GM12878 (cell line): ENCODE data around the gene HYDIN. TPM values are rescaled to one million over a fixed set of nuclear protein-coding genes. Genes with fewer than 3 reads are reported as not detected.

Source experiments
- ATAC-seq: fragments of 200-7000 bp; cut with Tn5 transposase; 3 replicates; pipeline ENCODE4 v1.9.1; 2020; ENCODE audit warnings: mild to moderate bottlenecking, moderate library complexity
- BruUV-seq: library from RNA; stranded (reverse); fragments of 400-500 nt; replicated peaks from 2 replicates; lab custom pipeline; 2021; lab: Mats Ljungman, UMichigan
- CTCF ChIA-PET: fragments of 300-600 bp; sonication (Branson Sonifier 250); formaldehyde crosslinking; extraction: SDS; loops from one replicate; lab custom pipeline; 2021; ENCODE audit warnings: inconsistent platforms; lab: Yijun Ruan, JAX
- POLR2A ChIA-PET: fragments of 350-600 bp; formaldehyde crosslinking; extraction: SDS; loops from one replicate; lab custom pipeline; 2021; ENCODE audit warnings: inconsistent platforms; lab: Charles Lee
- RAD21 ChIA-PET: fragments of 300-600 bp; sonication (Branson Sonifier 250); formaldehyde crosslinking; loops from one replicate; lab custom pipeline; 2023; ENCODE audit warnings: antibody characterized with exemption; ENCODE audit not compliant: unreplicated experiment; lab: Charles Lee
- SMC1A ChIA-PET: fragments of 300-600 bp; sonication (Branson Sonifier 250); formaldehyde crosslinking; loops from one replicate; lab custom pipeline; 2023; ENCODE audit not compliant: unreplicated experiment, uncharacterized antibody; lab: Charles Lee
- DNase-seq: peaks from one replicate; pipeline ENCODE4 v3.0.0-alpha.2; 2011; ENCODE audit warnings: low read depth, low spot score
- FAIRE-seq: peaks from 3 replicates; lab custom pipeline; 2011; peaks lifted over from hg19 to GRCh38; lab: Jason Lieb, UNC
- H2AFZ ChIP-seq: 2 replicates; pipeline ENCODE4 v1.6.0; 2011; ENCODE audit warnings: low read depth, low read length, control low read depth; ENCODE audit not compliant: control insufficient read depth
- H3K27ac ChIP-seq: 2 replicates; pipeline ENCODE4 v1.5.1; 2011; ENCODE audit warnings: control low read depth; ENCODE audit not compliant: control insufficient read depth, insufficient read depth
- H3K27me3 ChIP-seq, 2 experiments: replicated peaks in 1 of 2; 2 replicates each; pipeline versions ENCODE4 v1.6.0 to v1.6.1; 2011; ENCODE audit warnings: low read length in 1 of 2; ENCODE audit not compliant: control insufficient read depth in 2 of 2, insufficient read depth in 2 of 2
- H3K36me3 ChIP-seq, 2 experiments: 2 replicates each; pipeline ENCODE4 v1.5.1; 2011; ENCODE audit warnings: low read length in 1 of 2; ENCODE audit not compliant: control insufficient read depth in 2 of 2, insufficient read depth in 2 of 2
- H3K4me1 ChIP-seq: 2 replicates; pipeline ENCODE4 v1.6.1; 2011; ENCODE audit warnings: mild to moderate bottlenecking, low read length, moderate library complexity, mixed read lengths; ENCODE audit not compliant: control insufficient read depth, insufficient read depth
- H3K4me2 ChIP-seq: 2 replicates; pipeline ENCODE4 v1.6.0; 2011; ENCODE audit warnings: control low read depth; ENCODE audit not compliant: control insufficient read depth, insufficient read depth
- H3K4me3 ChIP-seq: fragments of 200-600 bp; sonication (generic); 2 replicates; pipeline ENCODE4 v1.5.1; 2016
- H3K79me2 ChIP-seq: 2 replicates; pipeline ENCODE4 v1.6.0; 2011; ENCODE audit warnings: low read length; ENCODE audit not compliant: control insufficient read depth, insufficient read depth
- H3K9ac ChIP-seq: 2 replicates; pipeline ENCODE4 v1.8.0; 2011; ENCODE audit warnings: low read length, control low read depth, mixed read lengths; ENCODE audit not compliant: control insufficient read depth, insufficient read depth
- H3K9me3 ChIP-seq: replicated peaks from 3 replicates; pipeline ENCODE4 v1.5.1; 2011; ENCODE audit warnings: mild to moderate bottlenecking, low read length; ENCODE audit not compliant: control insufficient read depth, insufficient read depth
- H4K20me1 ChIP-seq: 2 replicates; pipeline ENCODE4 v1.6.0; 2011; ENCODE audit not compliant: control insufficient read depth, insufficient read depth
- CUX1 ChIP-seq: IDR thresholded peaks from 2 replicates; pipeline ENCODE4 v1.6.1; 2012; ENCODE audit warnings: improper control_type of control experiment, low read depth, low read length; ENCODE audit not compliant: insufficient replicate concordance
- SMAD1 ChIP-seq: fragments of 450-650 bp; IDR thresholded peaks from 2 replicates; pipeline ENCODE4 v1.6.1; 2018; ENCODE audit warnings: mild to moderate bottlenecking, low read depth; ENCODE audit not compliant: partially characterized antibody
- WGBS: methylation state at CpG from one replicate; pipeline ENCODE4 v1.1.6; 2016; ENCODE audit warnings: low lambda C conversion rate; ENCODE audit not compliant: insufficient replicate concordance, insufficient coverage; ENCODE audit errors: missing lambda C conversion rate; 5-methylcytosine and 5-hydroxymethylcytosine counted together
- in situ Hi-C: fragments of 300-500 bp; cut with MboI; formaldehyde crosslinking; loops from 9 replicates; pipeline ENCODE4 v1.14.3; 2018; ENCODE audit warnings: mixed read lengths
- intact Hi-C: fragments of 100-400 bp; cut with micrococcal nuclease; formaldehyde crosslinking; loops from one replicate; pipeline ENCODE4 v1.14.2; 2022; ENCODE audit not compliant: unreplicated experiment
- polyA plus RNA-seq, 11 experiments: library from polyadenylated mRNA; depleted of rRNA in 4 of 11; unstranded in 6 of 11; stranded (reverse) in 5 of 11; fragments of >200 nt; fragmentation: Nextera tagmentation in 4 of 11; fragmentation: Illumina TruSeq in 1 of 11; extraction: Ambion mirVana in 4 of 11; extraction: Trizol in 1 of 11; gene quantifications; 1 replicate in 1 of 11; 2 replicates in 10 of 11; pipeline versions ENCODE4 v1.2.1 to v1.2.3, GENCODE V29; 2011 to 2016; ENCODE audit warnings: inconsistent platforms in 2 of 11, missing spikeins in 2 of 11, low read depth in 1 of 11
- total RNA-seq, 4 experiments: library from RNA; depleted of rRNA in 3 of 4; stranded (reverse); fragments of >200 nt in 3 of 4; fragmentation: Illumina TruSeq in 1 of 4; extraction: Trizol in 1 of 4; gene quantifications; 2 replicates each; pipeline versions ENCODE4 v1.2.1 to v1.2.3, GENCODE V29; 2013 to 2021

Gene HYDIN
- total and polyA plus RNA-seq, 10 of the 15 experiments (the other 5 are each of a cell fraction or from before 2014, with no cell fraction given) = 0.01 to 0.30 (median 0.10) TPM; not detected in 7

GRCh38 chr16:70775399-70775798 is 455.1 kb downstream of the HYDIN start:
- TF ChIP-seq CUX1 (no peak), SMAD1 (no peak)
- CTCF ChIA-PET = no interaction called here
- H3K36me3 ChIP-seq = peaks cover 6 to 20% of the 10 kb centered on the region in 2 experiments
- H3K4me3 ChIP-seq = no peak overlapping the region
- SMC1A ChIA-PET = interaction anchor here (1.7 kb wide), 1 partner anchor 8 kb away, joined by 3 read pairs; no protein-coding TSS in a partner anchor
- H3K9ac ChIP-seq = no peak overlapping the region
- RAD21 ChIA-PET = no interaction called here
- H3K9me3 ChIP-seq = no peaks in the 10 kb centered on the region
- POLR2A ChIA-PET = no interaction called here
- DNase-seq (no peak), FAIRE-seq (no peak), ATAC-seq (no peak)
- no peak overlapping the region for H3K27ac ChIP-seq
- H3K27me3 ChIP-seq = no peaks in the 10 kb centered on the region
- H4K20me1 ChIP-seq = no peaks in the 10 kb centered on the region
- no peak overlapping the region for H3K4me2 ChIP-seq
- BruUV-seq = no TSS peak
- intact Hi-C loops (loop anchor here (10.0 kb wide), 1 partner anchor 181 kb away; no protein-coding TSS in a partner anchor), in situ Hi-C loops (no loop called here)
- no peak overlapping the region for H2AFZ ChIP-seq
- WGBS = 97% methylated on average over 4 of the region's 4 CpGs
- H3K79me2 ChIP-seq = no peaks in the 10 kb centered on the region
- no peaks in the 10 kb centered on the region for H3K4me1 ChIP-seq
